Lung (tissue), 12 donors: ENCODE results near the gene CHDH. TPM values are rescaled to one million over a fixed set of nuclear protein-coding genes. Genes with fewer than 3 reads are reported as not detected.

Experiments used
- ATAC-seq: fragments of 200-7000 bp; cut with Tn5 transposase; one replicate; pipeline ENCODE4 v1.9.1; 2020; ENCODE audit warnings: moderate number of reproducible peaks; ENCODE audit not compliant: insufficient read depth, low FRiP score
- DNase-seq, 3 donors: peaks; one replicate each; pipeline ENCODE4 v3.0.0-alpha.2; 2013 to 2017
- H3K27ac ChIP-seq, 2 donors: one replicate each; pipeline ENCODE4 v1.5.1; 2013; ENCODE audit warnings: mild to moderate bottlenecking in 2 of 2, moderate library complexity in 2 of 2, control low read depth in 1 of 2, inconsistent platforms in 1 of 2, low read depth in 1 of 2, low read length in 1 of 2
- H3K27me3 ChIP-seq, 3 donors: one replicate each; pipeline ENCODE4 v1.5.1; 2013; ENCODE audit warnings: low read length in 2 of 3; ENCODE audit not compliant: control insufficient read depth in 3 of 3, insufficient read depth in 3 of 3
- H3K36me3 ChIP-seq, 4 donors: one replicate each; pipeline ENCODE4 v1.5.1; 2013; ENCODE audit warnings: low read length in 4 of 4, mild to moderate bottlenecking in 1 of 4, moderate library complexity in 1 of 4; ENCODE audit not compliant: control insufficient read depth in 4 of 4, insufficient read depth in 4 of 4
- H3K4me1 ChIP-seq, 5 donors: one replicate each; pipeline ENCODE4 v1.5.1; 2013; ENCODE audit warnings: low read length in 5 of 5, mild to moderate bottlenecking in 2 of 5, moderate library complexity in 1 of 5; ENCODE audit not compliant: control insufficient read depth in 5 of 5, insufficient read depth in 5 of 5
- H3K4me3 ChIP-seq: one replicate; pipeline ENCODE4 v1.5.1; 2013; ENCODE audit warnings: mild to moderate bottlenecking, control low read depth, moderate library complexity
- H3K9ac ChIP-seq, 2 donors: one replicate each; pipeline ENCODE4 v1.5.1; 2013; ENCODE audit warnings: low read length in 2 of 2, control low read depth in 1 of 2; ENCODE audit not compliant: insufficient read depth in 1 of 2
- H3K9me3 ChIP-seq, 4 donors: one replicate each; pipeline ENCODE4 v1.5.1; 2013; ENCODE audit warnings: low read length in 3 of 4, mild to moderate bottlenecking in 1 of 4, moderate library complexity in 1 of 4; ENCODE audit not compliant: control insufficient read depth in 4 of 4, insufficient read depth in 3 of 4
- WGBS, 2 donors: extraction: QIAGEN DNeasy Blood & Tissue Kit; methylation state at CpG; one replicate each; pipeline ENCODE4 v1.1.7; 2013; 5-methylcytosine and 5-hydroxymethylcytosine counted together
- polyA plus RNA-seq, 2 donors: library from polyadenylated mRNA; stranded (reverse); fragments of 200-250 nt; gene quantifications; one replicate each; pipeline ENCODE4 v1.2.1, GENCODE V29; 2013
- total RNA-seq, 2 donors: library from RNA; depleted of rRNA in 1 of 2; stranded (reverse); fragments of >200 nt in 1 of 2; gene quantifications; one replicate each; pipeline ENCODE4 v1.2.1, GENCODE V29; 2014 to 2021
- TF ChIP-seq, protein P1 (sequence below): IDR thresholded peaks from 2 replicates; pipeline ENCODE4 v1.5.1; 2012; ENCODE audit warnings: mild to moderate bottlenecking; ENCODE audit errors: control extremely low read depth, extremely low read depth
- donor health status: control.
- donor health status: control.
- donor health status: Bipolar disorder and iron deficiency.
- donor health status: healthy.
- donor health status: DM: yes; HTN: yes; CAD: no.

Gene CHDH
- total and polyA plus RNA-seq, 4 donors = 1.5 to 10.9 (median 2.8) TPM

DNA sequence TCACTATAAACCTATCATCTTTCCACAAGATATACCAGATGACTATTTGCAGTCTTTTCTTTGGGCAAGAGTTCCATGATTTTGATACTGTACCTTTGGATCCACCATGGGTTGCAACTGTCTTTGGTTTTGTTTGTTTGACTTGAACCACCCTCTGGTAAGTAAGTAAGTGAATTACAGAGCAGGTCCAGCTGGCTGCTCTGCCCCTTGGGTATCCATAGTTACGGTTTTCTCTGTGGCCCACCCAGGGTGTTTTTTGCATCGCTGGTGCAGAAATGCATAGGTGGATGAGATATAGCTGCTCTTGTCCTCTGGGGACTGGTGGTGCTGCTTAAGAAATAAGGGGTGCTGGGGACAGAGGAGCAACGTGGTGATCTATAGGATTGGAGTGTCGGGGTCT is 33.8 kb downstream of the CHDH start:
- no peak overlapping the region for H3K4me3 ChIP-seq
- H3K9me3 ChIP-seq = no peaks in the 10 kb centered on the region
- DNase-seq (no peak), ATAC-seq (no peak)
- H3K4me1 ChIP-seq = no peaks in the 10 kb centered on the region
- peaks cover 0 to 39% (median 22%) of the 10 kb centered on the region in 4 donors for H3K36me3 ChIP-seq
- H3K27me3 ChIP-seq = no peaks in the 10 kb centered on the region
- H3K27ac ChIP-seq = no peak overlapping the region
- 79 to 86% methylated on average over 4 of the region's 4 CpGs for WGBS, 2 donors
- TF ChIP-seq, protein P1, sequence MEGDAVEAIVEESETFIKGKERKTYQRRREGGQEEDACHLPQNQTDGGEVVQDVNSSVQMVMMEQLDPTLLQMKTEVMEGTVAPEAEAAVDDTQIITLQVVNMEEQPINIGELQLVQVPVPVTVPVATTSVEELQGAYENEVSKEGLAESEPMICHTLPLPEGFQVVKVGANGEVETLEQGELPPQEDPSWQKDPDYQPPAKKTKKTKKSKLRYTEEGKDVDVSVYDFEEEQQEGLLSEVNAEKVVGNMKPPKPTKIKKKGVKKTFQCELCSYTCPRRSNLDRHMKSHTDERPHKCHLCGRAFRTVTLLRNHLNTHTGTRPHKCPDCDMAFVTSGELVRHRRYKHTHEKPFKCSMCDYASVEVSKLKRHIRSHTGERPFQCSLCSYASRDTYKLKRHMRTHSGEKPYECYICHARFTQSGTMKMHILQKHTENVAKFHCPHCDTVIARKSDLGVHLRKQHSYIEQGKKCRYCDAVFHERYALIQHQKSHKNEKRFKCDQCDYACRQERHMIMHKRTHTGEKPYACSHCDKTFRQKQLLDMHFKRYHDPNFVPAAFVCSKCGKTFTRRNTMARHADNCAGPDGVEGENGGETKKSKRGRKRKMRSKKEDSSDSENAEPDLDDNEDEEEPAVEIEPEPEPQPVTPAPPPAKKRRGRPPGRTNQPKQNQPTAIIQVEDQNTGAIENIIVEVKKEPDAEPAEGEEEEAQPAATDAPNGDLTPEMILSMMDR = no peak
- H3K9ac ChIP-seq = no peak overlapping the region

DNA sequence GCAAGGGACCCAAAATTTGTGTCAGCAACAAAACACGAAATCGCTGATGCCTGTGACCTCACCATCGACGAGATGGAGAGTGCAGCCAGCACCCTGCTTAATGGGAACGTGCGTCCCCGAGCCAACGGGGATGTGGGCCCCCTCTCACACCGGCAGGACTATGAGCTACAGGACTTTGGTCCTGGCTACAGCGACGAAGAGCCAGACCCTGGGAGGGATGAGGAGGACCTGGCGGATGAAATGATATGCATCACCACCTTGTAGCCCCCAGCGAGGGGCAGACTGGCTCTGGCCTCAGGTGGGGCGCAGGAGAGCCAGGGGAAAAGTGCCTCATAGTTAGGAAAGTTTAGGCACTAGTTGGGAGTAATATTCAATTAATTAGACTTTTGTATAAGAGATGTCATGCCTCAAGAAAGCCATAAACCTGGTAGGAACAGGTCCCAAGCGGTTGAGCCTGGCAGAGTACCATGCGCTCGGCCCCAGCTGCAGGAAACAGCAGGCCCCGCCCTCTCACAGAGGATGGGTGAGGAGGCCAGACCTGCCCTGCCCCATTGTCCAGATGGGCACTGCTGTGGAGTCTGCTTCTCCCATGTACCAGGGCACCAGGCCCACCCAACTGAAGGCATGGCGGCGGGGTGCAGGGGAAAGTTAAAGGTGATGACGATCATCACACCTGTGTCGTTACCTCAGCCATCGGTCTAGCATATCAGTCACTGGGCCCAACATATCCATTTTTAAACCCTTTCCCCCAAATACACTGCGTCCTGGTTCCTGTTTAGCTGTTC is 34.9 kb downstream of the CHDH start:
- H3K36me3 ChIP-seq = peaks cover 0 to 39% (median 22%) of the 10 kb centered on the region in 4 donors
- H3K27ac ChIP-seq = no peak overlapping the region
- H3K4me1 ChIP-seq = no peaks in the 10 kb centered on the region
- H3K27me3 ChIP-seq = no peaks in the 10 kb centered on the region
- H3K9ac ChIP-seq = no peak overlapping the region
- H3K9me3 ChIP-seq = no peaks in the 10 kb centered on the region
- H3K4me3 ChIP-seq = no peak overlapping the region
- no peak for DNase-seq
- TF ChIP-seq, protein P1 = no peak
- no peak for ATAC-seq
- WGBS, 2 donors = 93 to 94% methylated on average over 24 of the region's 24 CpGs

DNA sequence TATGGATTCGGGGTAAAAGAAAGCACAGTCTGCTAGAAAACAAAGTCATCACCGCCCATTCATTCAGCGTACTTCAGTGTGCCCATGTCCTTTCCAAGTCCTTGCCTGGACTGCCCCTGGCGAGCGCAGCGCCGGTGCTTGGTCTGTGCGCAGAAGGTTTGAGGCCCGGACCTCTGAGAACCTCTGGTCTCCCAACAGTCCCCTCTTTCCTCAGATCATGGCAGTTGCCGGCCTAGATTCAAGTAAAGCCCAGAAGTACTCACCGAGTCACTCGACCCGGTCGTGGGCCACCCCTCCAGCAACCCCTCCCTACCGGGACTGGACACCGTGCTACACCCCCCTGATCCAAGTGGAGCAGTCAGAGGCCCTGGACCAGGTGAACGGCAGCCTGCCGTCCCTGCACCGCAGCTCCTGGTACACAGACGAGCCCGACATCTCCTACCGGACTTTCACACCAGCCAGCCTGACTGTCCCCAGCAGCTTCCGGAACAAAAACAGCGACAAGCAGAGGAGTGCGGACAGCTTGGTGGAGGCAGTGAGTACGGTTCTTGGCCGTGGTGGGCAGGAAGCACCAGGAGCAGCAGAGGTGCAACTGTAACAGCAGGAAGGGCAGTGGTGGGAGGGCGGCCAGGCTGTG is 36.3 kb downstream of the CHDH start:
- Histone ChIP-seq H3K4me3 (no peak overlapping the region), H3K9ac (no peak overlapping the region), H3K36me3 (peaks cover 0 to 38% (median 19%) of the 10 kb centered on the region in 4 donors), H3K4me1 (no peaks in the 10 kb centered on the region), H3K27ac (no peak overlapping the region), H3K27me3 (no peaks in the 10 kb centered on the region), H3K9me3 (no peaks in the 10 kb centered on the region)
- WGBS, 2 donors = 90 to 92% methylated on average over 28 of the region's 28 CpGs
- ATAC-seq (no peak), DNase-seq (no peak)
- TF ChIP-seq, protein P1 = no peak
